ENCODE measurements around the gene AKR1E2.

The AKR1E2 gene

GRCh38 chr10:4825868-4826791 is at the start of gene AKR1E2:
TSS of gene AKR1E2 (plus strand) at chr10:4826207. CDS start at chr10:4826325, 118 bp downstream.
- peak in 2 of 3 experiments; percentile 87 to 95 for DNase-seq

GRCh38 chr10:4776234-4776638 is 49.8 kb upstream of the AKR1E2 start:
- no peak for DNase-seq

- DNase-seq = no peak
Measured at GRCh38 chr10:4778761-4779160, 47.2 kb upstream of the AKR1E2 start.

- no peak for DNase-seq
Measured at GRCh38 chr10:4780091-4780490, 45.9 kb upstream of the AKR1E2 start.

- peak in 1 of 3 experiments; percentile 11 for DNase-seq
Measured at GRCh38 chr10:4780782-4781181, 45.2 kb upstream of the AKR1E2 start.

GRCh38 chr10:4781955-4782354 is 44.1 kb upstream of the AKR1E2 start:
- no peak for DNase-seq

GRCh38 chr10:4784667-4785333 is 41.2 kb upstream of the AKR1E2 start:
- no peak for DNase-seq

- DNase-seq = no peak
Measured at GRCh38 chr10:4786043-4786839, 39.8 kb upstream of the AKR1E2 start.

GRCh38 chr10:4790045-4790444 is 36.0 kb upstream of the AKR1E2 start:
- no peak for DNase-seq

- DNase-seq = no peak
Measured at GRCh38 chr10:4790922-4791321, 35.1 kb upstream of the AKR1E2 start.

- no peak for DNase-seq
Measured at GRCh38 chr10:4792381-4792780, 33.6 kb upstream of the AKR1E2 start.

- no peak for DNase-seq
Measured at GRCh38 chr10:4801405-4801804, 24.6 kb upstream of the AKR1E2 start.

- DNase-seq = no peak
Measured at GRCh38 chr10:4802711-4803487, 23.1 kb upstream of the AKR1E2 start.

- no peak for DNase-seq
Measured at GRCh38 chr10:4803822-4804221, 22.2 kb upstream of the AKR1E2 start.

GRCh38 chr10:4804465-4804864 is 21.5 kb upstream of the AKR1E2 start:
- no peak for DNase-seq

GRCh38 chr10:4806534-4806933 is 19.5 kb upstream of the AKR1E2 start:
- no peak for DNase-seq

- peak in 1 of 3 experiments; percentile 1 for DNase-seq
Measured at GRCh38 chr10:4807761-4808507, 18.1 kb upstream of the AKR1E2 start.

- no peak for DNase-seq
Measured at GRCh38 chr10:4809156-4809555, 16.9 kb upstream of the AKR1E2 start.

- DNase-seq = no peak
Measured at GRCh38 chr10:4810092-4810491, 15.9 kb upstream of the AKR1E2 start.

GRCh38 chr10:4812046-4812445 is 14.0 kb upstream of the AKR1E2 start:
- no peak for DNase-seq

- no peak for DNase-seq
Measured at GRCh38 chr10:4813023-4813422, 13.0 kb upstream of the AKR1E2 start.

- no peak for DNase-seq
Measured at GRCh38 chr10:4813496-4813895, 12.5 kb upstream of the AKR1E2 start.

Measured in NCI-H1417 (cell line).